ENCODE results near the gene CCDC61.

The CCDC61 gene

DNA sequence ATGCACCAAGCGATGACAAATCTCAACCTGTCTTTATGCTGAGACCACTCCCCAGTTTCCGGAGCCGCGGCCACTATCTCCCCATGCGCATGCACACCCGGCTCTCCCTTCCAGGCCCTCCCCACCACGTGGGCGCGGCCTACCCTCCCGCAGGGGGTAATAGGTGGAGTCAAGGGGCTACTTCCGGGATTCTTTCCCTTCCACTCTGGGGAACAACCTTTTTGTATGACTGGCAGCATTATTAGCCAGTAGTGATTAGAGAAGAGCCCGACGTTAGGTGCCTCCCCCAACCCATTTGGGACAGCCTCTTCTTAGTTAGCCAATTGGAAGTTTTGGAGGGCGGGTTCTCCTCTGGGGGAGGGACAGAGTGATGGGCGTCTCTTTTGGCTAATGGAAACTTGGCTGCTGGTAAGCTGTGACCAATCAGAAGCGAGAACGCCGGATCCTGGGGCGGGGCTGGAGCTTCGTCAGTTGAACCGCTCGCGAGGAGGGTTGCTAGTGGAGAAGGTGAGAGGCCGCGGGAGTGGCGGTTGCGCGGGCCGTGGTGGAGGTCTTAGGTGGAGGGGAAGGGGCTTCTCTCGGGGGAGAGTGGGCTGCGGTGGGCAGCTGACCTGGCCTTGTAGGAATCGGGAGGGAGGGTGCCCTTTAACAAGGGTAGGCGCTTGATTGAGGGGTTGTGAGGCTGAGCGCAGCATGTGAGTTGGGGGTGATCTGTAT is at the start of gene CCDC61:
CCDC61 (plus strand) TSS at position 470 of the 717 bp plus-strand sequence. CDS start 7,552 bp downstream, outside the sequence.
- peak; percentile 99 for DNase-seq (ENCODE audit: low spot score)

GRCh38 chr19:45947926-45948325 is 47.3 kb upstream of the CCDC61 start:
- no peak for DNase-seq (ENCODE audit: low spot score)

GRCh38 chr19:45952341-45952685 is 43.0 kb upstream of the CCDC61 start:
- no peak for DNase-seq (ENCODE audit: low spot score)

DNA sequence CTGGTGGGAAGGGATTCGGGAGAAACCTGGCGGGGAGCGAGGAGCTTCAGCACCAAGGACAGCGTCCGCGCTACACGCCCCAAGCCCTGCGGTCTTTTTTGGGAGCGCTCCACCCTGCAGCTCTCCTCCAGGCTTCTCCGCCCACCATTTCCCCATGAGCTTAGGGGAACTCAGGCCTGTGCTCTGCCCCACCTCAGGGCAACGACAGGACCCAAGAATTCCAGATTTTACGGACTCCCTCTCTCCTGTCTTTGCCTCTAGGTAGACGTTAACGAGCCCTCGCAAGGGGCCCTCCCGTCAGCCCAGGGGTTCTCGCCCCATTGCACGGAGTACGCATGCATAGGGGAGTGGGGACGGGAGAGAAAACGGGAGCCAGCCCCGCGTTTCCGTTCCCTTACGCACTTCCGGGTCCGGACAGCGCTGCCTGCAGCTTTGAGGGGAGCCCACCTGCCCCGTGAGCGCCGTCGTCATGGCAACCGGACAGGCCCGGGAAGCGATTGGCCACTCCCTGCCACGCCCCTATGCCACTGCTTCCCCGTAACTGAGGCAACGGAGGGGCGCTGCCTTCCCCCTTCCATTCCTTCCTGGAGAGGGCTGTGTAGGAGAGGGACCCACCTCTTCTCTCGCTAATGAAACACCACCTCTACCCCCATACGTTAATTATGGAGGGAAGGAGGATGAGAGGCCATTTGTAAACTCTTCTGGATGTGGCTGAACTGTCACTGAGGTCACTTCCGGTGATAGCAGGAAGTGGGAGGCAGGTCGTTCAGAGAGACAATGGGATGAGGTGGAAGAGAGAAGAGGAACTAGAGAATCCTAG is 42.4 kb upstream of the CCDC61 start:
- DNase-seq (ENCODE audit: low spot score) = peak; percentile 83

- DNase-seq (ENCODE audit: low spot score) = no peak
Measured at GRCh38 chr19:45953676-45954075, 41.6 kb upstream of the CCDC61 start.

- no peak for DNase-seq (ENCODE audit: low spot score)
Measured at GRCh38 chr19:45954156-45954555, 41.1 kb upstream of the CCDC61 start.

DNA sequence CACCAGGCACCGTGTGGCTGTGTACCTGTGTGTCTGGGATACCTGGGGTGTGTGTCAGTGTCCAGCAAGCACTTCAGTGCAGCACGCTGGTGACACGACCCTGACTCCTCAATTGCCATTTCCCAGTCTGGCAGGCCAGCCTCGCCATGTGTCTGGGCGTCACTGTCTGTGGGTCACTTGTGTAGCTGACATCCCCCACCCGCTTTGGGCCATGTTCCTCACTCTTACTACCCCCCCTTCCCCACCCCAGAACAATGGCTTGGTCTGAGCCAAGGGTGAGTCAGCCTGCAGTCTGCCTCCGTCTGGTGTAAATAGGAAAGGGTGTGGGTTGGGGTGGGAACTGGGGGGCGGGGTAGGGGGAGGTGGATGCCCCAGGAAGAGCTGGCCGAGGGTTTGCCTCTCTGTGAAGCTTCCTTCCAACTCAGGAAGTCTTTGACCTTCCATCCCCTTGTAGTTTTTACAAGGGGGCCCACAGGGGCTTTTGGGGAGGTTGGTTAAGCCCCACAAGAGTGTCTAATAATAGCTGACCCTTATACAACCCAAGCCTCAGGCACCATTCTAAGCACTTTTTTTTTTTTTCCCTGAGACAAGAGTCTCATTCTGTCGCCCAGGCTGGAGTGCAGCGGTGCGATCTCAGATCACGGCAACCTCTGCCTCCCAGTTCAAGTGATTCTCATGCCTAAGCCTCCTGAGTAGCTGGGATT is 39.2 kb upstream of the CCDC61 start:
- no peak for DNase-seq (ENCODE audit: low spot score)

- DNase-seq (ENCODE audit: low spot score) = no peak
Measured at GRCh38 chr19:45958320-45958719, 36.9 kb upstream of the CCDC61 start.

DNA sequence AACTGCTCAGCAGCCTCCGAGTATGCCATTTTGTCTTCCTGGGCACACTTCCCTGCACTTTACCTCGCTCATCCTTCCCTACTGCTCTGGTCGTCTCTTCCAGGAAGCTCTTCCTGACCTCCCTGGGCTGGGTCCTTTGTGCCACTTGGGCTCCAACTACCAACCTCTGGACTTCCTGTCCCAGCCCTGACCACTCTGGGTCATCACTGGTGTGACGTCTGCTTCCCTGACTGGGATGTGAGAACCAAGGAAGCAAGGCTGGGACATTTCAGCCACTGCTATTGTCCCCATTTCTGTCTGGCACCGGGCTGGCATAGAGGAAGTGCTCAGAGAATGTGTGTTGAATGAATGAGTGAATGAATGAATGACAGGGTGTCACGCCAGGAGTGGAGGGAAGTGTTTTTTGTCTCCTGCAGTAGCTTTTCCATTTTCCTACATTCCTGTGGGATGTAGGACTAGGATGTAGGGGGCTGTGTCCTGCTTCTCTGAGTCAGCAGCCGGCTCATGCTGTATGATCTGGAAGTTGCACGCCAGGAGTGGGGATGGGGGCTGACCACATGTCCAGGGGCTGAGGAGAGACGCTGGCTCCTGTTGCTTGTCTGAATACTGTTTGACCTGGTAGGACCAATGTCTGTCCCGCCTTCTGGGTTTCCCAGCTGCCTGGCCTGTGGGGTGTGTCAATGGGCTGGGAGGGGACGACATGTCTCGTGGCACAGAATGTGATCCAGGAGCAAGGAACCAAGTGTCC is 36.3 kb upstream of the CCDC61 start:
- DNase-seq (ENCODE audit: low spot score) = no peak

GRCh38 chr19:45959517-45960025 is 35.7 kb upstream of the CCDC61 start:
- no peak for DNase-seq (ENCODE audit: low spot score)

GRCh38 chr19:45960595-45961235 is 34.6 kb upstream of the CCDC61 start:
- no peak for DNase-seq (ENCODE audit: low spot score)

- no peak for DNase-seq (ENCODE audit: low spot score)
Measured at GRCh38 chr19:45962021-45962420, 33.2 kb upstream of the CCDC61 start.

DNA sequence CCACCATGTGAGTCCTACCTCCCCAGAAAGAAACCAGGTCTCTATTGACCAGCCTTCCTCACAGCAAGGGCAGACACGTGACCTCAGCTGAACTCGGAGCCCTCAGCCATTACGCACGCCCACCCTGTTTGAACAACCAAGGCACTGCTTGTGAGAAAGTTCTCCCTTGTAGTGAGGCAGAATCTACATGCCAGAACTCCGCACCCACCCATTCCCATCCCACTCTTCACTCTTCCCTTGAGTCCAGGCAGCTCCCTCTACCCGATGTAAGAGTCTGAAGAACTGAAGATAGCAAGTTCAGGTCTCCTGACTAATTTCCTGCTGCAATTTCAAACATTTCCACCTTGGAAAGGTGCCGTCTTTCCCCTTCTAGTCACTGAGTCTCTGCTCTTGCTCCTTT is 28.0 kb upstream of the CCDC61 start:
- no peak for DNase-seq (ENCODE audit: low spot score)

DNA sequence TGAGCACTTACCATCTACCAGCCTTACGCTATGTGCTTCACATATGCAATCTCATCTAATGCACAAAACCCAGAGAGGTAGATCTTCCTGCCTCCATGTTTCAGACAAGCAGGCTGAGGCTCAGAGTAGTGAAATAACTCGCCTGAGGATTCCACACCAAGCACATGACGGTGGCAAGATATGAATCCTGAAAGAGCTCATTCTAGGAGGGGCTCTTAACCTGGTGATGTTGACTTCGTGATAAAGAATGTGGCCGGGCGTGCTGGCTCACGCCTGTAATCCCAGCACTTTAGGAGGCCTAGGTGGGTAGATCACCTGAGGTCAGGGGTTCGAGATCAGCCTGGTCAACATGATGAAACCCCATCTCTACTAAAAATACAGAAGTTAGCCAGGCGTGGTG is 26.6 kb upstream of the CCDC61 start:
- DNase-seq (ENCODE audit: low spot score) = no peak

GRCh38 chr19:45969676-45970075 is 25.6 kb upstream of the CCDC61 start:
- no peak for DNase-seq (ENCODE audit: low spot score)

- no peak for DNase-seq (ENCODE audit: low spot score)
Measured at GRCh38 chr19:45971260-45971902, 23.9 kb upstream of the CCDC61 start.

DNA sequence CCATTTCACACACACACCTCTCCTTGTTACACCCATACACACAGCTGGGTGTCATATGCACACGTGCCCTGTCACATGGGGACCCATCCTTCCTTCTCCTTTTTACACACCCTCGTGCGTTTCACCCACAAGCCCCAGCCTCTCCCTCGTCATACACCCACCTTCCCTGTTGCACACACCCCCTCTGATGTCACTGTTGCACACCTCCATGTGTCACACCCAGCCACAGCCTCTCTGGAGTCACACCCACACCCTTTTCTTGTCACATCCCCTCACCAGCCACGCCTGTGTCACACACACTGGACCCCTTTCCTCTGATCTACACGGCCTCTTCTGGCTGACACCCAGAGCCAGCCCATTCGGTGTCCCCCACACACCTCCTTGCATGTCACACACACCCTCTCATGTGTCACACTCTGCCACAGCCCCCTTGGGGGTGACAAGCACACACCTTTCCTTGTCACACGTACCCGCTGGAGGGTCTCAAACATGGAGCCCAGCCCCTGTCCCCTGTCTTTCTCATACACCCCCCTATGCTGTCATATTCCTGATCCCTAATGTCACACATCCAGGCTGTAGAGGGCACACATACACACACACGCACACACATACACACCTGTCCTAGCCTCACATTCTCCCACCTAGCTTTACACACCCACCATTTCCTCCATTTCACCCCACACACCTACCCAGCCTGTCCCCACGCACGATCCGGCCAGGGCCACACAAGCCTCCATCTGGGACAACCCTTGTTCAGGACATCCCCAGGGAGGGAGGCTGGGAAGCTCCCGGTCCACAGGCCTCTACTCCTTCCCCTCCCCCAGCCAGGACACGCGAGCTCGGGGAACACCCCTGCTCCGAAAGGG is 23.0 kb upstream of the CCDC61 start:
- DNase-seq (ENCODE audit: low spot score) = no peak

DNA sequence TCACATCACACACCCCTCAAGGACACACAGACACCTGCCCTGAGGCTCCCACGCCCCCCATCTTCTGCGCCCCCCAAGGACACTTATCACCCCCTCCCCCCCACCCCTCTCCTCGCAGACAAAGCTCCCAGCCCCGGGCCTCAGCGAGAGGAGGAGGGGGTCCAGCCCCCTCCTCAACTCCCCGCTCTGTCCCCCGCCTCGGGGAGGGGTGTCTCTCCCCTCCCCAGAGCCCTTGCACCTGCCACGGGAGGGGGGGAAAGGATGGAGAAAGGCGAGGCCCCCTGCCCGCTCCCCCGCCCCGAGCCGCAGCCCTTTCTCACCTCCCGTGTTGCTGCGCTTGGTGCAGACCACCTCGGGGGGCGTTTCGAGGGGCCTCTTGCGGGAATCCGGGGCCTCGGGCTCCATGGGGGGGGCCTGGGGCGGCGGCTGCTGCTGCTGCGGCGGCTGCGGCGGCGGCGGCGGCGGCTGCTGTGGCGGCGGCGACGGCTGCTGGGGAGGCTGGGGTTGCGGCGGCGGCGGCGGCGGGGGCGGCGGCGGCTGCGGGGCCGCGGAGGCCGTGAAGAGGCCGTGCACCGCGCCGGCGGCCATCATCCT is 22.2 kb upstream of the CCDC61 start:
- DNase-seq (ENCODE audit: low spot score) = no peak

DNA sequence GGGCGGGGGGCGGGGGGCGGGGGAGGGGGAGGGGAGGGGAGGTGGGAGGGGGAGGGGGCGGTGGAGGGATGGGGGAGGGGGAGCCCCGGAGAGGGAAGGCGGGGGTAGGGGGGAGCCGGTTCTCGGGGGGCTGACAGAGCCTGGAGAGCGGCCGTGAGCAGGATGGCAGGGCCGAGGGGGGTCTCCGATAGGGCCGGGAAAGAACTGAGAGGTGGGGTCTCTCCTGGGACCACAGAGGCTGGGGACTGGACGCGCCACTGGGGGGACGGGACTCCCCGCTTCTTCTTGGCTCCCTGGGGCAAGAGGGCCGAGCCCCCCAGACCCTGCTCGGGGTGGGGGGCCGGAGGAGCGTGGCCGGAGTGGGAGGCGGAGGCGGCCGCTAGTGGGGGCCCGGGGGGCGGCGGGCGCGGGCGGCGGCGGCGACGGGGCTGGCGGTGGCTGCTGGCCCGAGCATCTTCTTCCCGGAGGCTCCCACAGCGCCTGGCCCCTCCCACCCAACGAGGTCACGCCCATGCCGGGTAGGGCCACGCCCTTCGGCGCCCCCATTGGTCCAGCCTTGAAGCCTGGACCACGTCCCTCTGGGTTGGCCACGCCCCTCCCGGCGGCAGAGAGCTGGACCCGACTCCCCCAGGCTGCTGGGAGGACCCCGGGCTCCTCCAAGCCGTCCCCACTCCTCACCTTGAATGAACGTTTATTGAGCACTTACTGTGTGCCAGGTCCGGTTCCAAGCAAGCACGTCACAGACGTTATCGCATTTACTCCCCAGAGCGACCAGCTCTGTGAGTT is 21.5 kb upstream of the CCDC61 start, which contains the start of gene NOVA2:
NOVA2 (minus strand) TSS at position 313 of the 786 bp plus-strand sequence. CDS start 514 bp downstream, outside the sequence.
- peak; percentile 77 for DNase-seq (ENCODE audit: low spot score)
